Measurements from ENCODE around the gene HOXA9. TPM values are rescaled to one million over a fixed set of nuclear protein-coding genes. Genes with fewer than 3 reads are reported as not detected.
A peak's percentile ranks its signal among the peaks of the same experiment; 100 is the strongest.

HOXA9 gene
- total and polyA plus RNA-seq, 2 of the 8 experiments (the other 6 are each of a cell fraction or from before 2014, with no cell fraction given) = not detected

- Histone ChIP-seq H3K23me2 (ENCODE audit: low read depth, low read length) (no peaks in the 10 kb centered on the region; the same call in 1 of the 2 replicates), H2BK5ac (ENCODE audit: low read depth, low read length) (no peak overlapping the region), H3K79me1 (ENCODE audit: low read depth, low read length) (no peaks in the 10 kb centered on the region), H4K8ac (ENCODE audit: extremely low read depth, insufficient read depth, low read length) (no peak overlapping the region), H3K56ac (replicated peaks; ENCODE audit: insufficient read length, low read depth, low read length) (no peak overlapping the region), H4K91ac (replicated peaks; ENCODE audit: insufficient read length, low read length) (no peak overlapping the region), H4K20me1 (replicated peaks in 1 of 2; ENCODE audit: control insufficient read depth in 1 of 2, insufficient read depth in 2 of 2, low read length in 2 of 2) (peaks cover 18 to 29% of the 10 kb centered on the region in 2 experiments), H2BK12ac (ENCODE audit: low read depth, low read length) (peak overlapping the region; percentile 35; the same call in 1 of the 2 replicates), H4K5ac (ENCODE audit: insufficient read length, low read depth, low read length) (no peak overlapping the region), H3K14ac (ENCODE audit: insufficient read length) (no peak overlapping the region), H3K79me2 (ENCODE audit: control insufficient read depth in 1 of 2, insufficient read depth in 2 of 2, low read length in 2 of 2) (no peaks in the 10 kb centered on the region), H3K4ac (replicated peaks; ENCODE audit: insufficient read length, low read depth, low read length) (no peak overlapping the region), H3K18ac (ENCODE audit: extremely low read depth, low read length) (no peak overlapping the region), H2BK20ac (ENCODE audit: low read length) (no peak overlapping the region), H3K27ac (ENCODE audit: low read depth, low read length) (no peak overlapping the region), H3K27me3 (replicated peaks in 1 of 4; ENCODE audit: control insufficient read depth in 3 of 4, extremely low read depth in 1 of 4, insufficient read depth in 3 of 4, low read length in 3 of 4) (peaks cover 100% of the 10 kb centered on the region in 4 experiments), H2BK120ac (replicated peaks; ENCODE audit: low read depth, low read length) (no peak overlapping the region), H3K23ac (ENCODE audit: insufficient read length) (no peak overlapping the region), H2AFZ (ENCODE audit: low read length) (no peak overlapping the region), H3K36me3 (ENCODE audit: control insufficient read depth in 2 of 4, insufficient read depth in 4 of 4, low read length in 3 of 4) (no peaks in the 10 kb centered on the region), H3K9me3 (ENCODE audit: insufficient read depth in 2 of 2, low read depth in 1 of 2, low read length in 1 of 2) (no peaks in the 10 kb centered on the region), H3K9ac (replicated peaks in 1 of 4; ENCODE audit: extremely low read depth in 1 of 4, low read depth in 3 of 4, low read length in 3 of 4) (no peak overlapping the region), H3K4me3 (ENCODE audit: extremely low read depth in 1 of 4, insufficient read depth in 2 of 4, low read depth in 3 of 4, low read length in 4 of 4) (no peak overlapping the region), H2BK15ac (ENCODE audit: low read length) (no peak overlapping the region), H3K4me1 (replicated peaks in 1 of 4; ENCODE audit: control insufficient read depth in 3 of 4, insufficient read depth in 4 of 4, low read length in 3 of 4) (0 out of 7 replicates have a peak, but pooled peaks cover 0 to 2% (median 0%) of the 10 kb centered on the region in 4 experiments), H3K4me2 (ENCODE audit: insufficient read depth in 1 of 2, low read depth in 2 of 2, low read length in 2 of 2) (no peak overlapping the region), H2AK5ac (ENCODE audit: low read depth, low read length) (no peak overlapping the region; the same call in 1 of the 2 replicates)
- TF ChIP-seq SP2 (IDR thresholded peaks at IDR 0.05; ENCODE audit: low read length) (no peak), SUZ12 (IDR thresholded peaks at IDR 0.05; ENCODE audit: low read length) (peak; percentile 76), CBX8 (IDR thresholded peaks at IDR 0.05; ENCODE audit: borderline replicate concordance, low read depth, low read length) (peak; percentile 97; the same call in 1 of the 2 replicates), EZH2 (IDR thresholded peaks at IDR 0.05; ENCODE audit: low read depth, low read length, severe bottlenecking) (peak; percentile 82), KDM5A (IDR thresholded peaks at IDR 0.05; ENCODE audit: low read length) (no peak), RNF2 (IDR thresholded peaks at IDR 0.05; ENCODE audit: borderline replicate concordance, low read depth, low read length, missing control alignments, poor library complexity, severe bottlenecking) (peak; percentile 86)
- ChIA-PET POLR2A (ENCODE audit: partially characterized antibody) (no interaction called here), CTCF (ENCODE audit: partially characterized antibody) (interaction anchor here (0.9 to 1.4 kb wide), 4 partner anchors 18 to 37 kb away, joined by 3 to 4 read pairs (median 3); no protein-coding TSS in a partner anchor)
- no peak for FAIRE-seq
- DNase-seq (ENCODE audit: low read depth in 1 of 2, low spot score in 2 of 2) = peak in 1 of 2 experiments; percentile 45
- WGBS, 2 experiments (ENCODE audit: extremely low coverage in 1 of 2, insufficient coverage in 1 of 2, insufficient read length in 1 of 2, insufficient replicate concordance in 2 of 2, low coverage in 1 of 2, low lambda C conversion rate in 2 of 2, missing lambda C conversion rate in 1 of 2) = 10% methylated on average over 43 of the region's 43 CpGs; no CpG with 5 or more reads in 1 of the 2 experiments
Measured at GRCh38 chr7:27124096-27124901, 41.0 kb downstream of the HOXA9 start.

Data from H1 (cell line).